ENCODE results near the gene ASXL1. TPM values are rescaled to one million over a fixed set of nuclear protein-coding genes. Genes with fewer than 3 reads are reported as not detected.

Gene ASXL1
- total and polyA plus RNA-seq, 8 donors, result 9.0 to 185 (median 61.7) TPM

DNA sequence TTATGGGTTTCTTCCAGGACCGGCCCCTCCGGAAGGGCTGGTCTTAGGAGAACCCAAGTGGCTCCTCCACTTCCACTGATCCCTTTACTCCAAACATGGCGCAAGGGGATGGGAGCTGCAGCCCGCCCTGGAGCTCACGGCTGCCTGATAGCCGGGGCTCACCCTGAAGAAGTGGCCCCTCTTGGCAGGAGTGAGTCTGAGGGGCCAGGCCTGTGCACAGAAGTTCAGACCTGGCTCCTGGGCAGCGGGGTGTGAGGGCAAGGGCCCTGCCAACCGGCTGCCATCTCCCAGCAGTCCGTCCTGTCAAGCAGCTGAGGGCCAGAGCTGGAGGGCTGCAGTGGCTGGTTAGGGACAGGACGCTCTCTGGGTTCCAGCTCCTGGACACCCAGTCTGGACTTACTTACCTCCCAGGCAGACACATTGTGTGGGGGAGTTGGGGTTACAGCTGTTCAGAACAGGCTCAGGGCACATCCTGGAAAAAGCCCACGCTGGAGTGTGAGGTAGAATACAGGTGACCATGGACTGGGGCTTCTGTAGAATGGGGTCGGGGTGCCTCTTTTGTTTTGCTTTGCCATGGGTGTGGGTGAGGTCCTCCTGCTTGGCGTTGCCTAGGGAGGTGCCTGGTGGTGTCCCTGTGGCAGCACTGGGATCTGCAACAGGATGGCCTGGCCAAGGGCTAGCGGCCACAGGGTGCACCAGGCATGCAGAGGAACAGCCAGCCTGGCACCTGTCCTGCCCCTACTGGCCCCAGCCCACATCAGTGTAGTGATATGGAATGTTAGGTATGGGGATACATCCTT, 88.4 kb downstream of the ASXL1 start:
- H3K9me3 ChIP-seq, result no peaks in the 10 kb centered on the region
- intact Hi-C loops (cut with DNase I; ENCODE audit: low total_unique reads), result no loop called here
- TF ChIP-seq POLR2AphosphoS5 (IDR thresholded peaks at IDR 0.05), result no peak
- no peak for TF ChIP-seq EP300 (IDR thresholded peaks at IDR 0.05)
- TF ChIP-seq POLR2A (IDR thresholded peaks at IDR 0.05), result no peak
- TF ChIP-seq, protein P1, sequence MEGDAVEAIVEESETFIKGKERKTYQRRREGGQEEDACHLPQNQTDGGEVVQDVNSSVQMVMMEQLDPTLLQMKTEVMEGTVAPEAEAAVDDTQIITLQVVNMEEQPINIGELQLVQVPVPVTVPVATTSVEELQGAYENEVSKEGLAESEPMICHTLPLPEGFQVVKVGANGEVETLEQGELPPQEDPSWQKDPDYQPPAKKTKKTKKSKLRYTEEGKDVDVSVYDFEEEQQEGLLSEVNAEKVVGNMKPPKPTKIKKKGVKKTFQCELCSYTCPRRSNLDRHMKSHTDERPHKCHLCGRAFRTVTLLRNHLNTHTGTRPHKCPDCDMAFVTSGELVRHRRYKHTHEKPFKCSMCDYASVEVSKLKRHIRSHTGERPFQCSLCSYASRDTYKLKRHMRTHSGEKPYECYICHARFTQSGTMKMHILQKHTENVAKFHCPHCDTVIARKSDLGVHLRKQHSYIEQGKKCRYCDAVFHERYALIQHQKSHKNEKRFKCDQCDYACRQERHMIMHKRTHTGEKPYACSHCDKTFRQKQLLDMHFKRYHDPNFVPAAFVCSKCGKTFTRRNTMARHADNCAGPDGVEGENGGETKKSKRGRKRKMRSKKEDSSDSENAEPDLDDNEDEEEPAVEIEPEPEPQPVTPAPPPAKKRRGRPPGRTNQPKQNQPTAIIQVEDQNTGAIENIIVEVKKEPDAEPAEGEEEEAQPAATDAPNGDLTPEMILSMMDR (IDR thresholded peaks at IDR 0.05), result peak in 1 of 7 experiments; percentile 8
- H3K27me3 ChIP-seq, result no peaks in the 10 kb centered on the region
- H3K36me3 ChIP-seq, result peaks cover 19 to 84% (median 75%) of the 10 kb centered on the region in 4 donors
- WGBS, 5 donors, result 77 to 87% (median 81%) methylated on average over 9 to 14 of the region's 14 CpGs
- H3K27ac ChIP-seq, result peak overlapping the region in 2 of 5 donors; percentile 4 to 8
- no peak overlapping the region for H3K4me3 ChIP-seq
- peaks cover 18 to 67% (median 37%) of the 10 kb centered on the region in 4 donors for H3K4me1 ChIP-seq
- DNase-seq, result peak in 1 of 2 donors; percentile 15

DNA sequence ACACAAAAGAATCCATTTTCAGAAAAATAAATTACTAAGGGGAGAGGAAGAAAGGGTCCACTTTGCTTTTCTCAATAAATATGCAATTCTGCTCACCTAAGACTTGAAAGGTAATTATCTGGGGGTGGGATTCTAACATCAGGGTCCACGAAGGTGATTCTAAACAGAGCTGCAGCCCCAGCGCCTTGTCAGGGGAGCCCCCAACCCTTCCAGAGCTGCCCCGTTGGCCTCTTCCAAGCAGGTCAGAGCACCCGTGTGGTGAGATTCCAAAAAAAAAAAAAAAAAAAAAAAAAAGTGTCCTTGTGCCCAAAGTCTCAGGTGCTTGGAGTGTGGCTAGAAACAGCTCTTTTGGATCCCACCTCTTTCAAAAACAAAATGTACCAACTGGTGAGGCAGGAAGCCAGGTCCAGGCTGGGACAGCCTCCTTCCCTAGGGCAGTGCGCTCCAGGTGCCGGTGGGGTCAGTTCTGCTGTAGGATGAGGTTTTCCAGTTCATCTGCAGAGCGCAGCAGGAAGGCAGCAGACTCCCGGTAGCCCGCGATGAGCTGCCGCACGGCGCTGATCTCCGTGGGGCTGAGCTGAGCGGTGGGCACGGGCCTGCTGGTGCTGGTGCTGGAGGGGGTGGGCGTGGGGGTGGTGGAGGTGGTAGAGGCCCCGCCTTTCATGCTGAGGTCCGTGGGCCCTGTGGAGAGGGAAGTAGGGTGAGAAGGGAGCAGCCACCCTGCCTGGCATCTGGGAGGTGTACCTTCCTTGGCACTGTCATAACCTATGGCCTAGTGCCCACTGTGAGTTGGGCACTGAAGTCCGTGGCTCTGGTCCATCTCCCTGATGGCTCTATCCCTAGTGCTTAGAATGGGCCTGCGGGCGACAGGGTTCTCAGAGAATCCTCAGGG, 89.3 kb downstream of the ASXL1 start:
- TF ChIP-seq POLR2A (IDR thresholded peaks at IDR 0.05) (no peak), POLR2AphosphoS5 (IDR thresholded peaks at IDR 0.05) (no peak), EP300 (IDR thresholded peaks at IDR 0.05) (no peak)
- TF ChIP-seq, protein P1 (IDR thresholded peaks at IDR 0.05), result no peak
- H3K9me3 ChIP-seq, result no peaks in the 10 kb centered on the region
- H3K4me1 ChIP-seq, result peaks cover 18 to 67% (median 37%) of the 10 kb centered on the region in 4 donors
- DNase-seq, result no peak
- peak overlapping the region in 2 of 5 donors; percentile 18 to 52 for H3K27ac ChIP-seq
- no peak overlapping the region for H3K4me3 ChIP-seq
- 79 to 85% (median 84%) methylated on average over 16 to 22 of the region's 22 CpGs for WGBS, 5 donors
- intact Hi-C loops (cut with DNase I; ENCODE audit: low total_unique reads), result no loop called here
- H3K27me3 ChIP-seq, result no peaks in the 10 kb centered on the region
- peaks cover 27 to 89% (median 81%) of the 10 kb centered on the region in 4 donors for H3K36me3 ChIP-seq

DNA sequence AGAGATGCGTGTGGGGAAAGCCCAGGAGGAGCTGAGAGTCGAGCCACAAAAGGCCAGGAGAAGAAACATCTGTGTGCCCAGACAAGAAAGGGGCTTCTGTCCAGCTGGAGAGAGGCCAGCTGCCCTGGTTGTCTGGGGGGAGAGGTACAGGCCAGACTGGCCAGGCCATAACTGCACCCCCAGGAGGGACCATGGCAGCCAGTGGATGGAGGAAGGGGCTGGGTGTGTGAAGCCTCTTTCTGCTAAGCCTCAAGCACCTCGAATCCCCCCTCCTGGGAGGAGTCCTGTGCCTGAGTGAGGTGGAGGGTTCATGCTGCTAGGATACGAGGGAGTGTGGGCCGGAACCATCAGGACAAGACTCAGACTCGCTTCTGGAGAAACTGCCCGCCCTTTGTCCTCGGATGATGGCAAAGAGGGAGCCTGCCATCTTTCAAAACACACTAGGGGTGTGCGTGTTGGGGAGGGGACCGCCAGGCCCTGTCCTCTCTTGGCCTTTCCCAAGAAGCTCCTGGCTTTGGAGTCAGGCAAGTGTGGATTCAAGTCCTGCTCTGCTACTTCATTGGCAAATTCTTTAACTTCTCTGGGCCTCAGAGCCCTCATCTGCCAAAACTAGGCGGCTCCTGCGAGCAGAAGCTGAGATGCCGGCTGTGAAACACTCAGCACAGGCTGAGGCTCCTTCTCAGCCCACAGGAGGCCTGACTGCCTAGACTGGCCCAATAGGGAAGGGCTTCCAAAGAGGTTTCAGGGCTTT, 90.3 kb downstream of the ASXL1 start:
- Histone ChIP-seq H3K4me3 (no peak overlapping the region), H3K4me1 (peaks cover 16 to 56% (median 36%) of the 10 kb centered on the region in 4 donors), H3K27ac (peak overlapping the region in 3 of 5 donors; percentile 27 to 52 (median 37)), H3K36me3 (peaks cover 37 to 98% (median 86%) of the 10 kb centered on the region in 4 donors), H3K9me3 (no peaks in the 10 kb centered on the region), H3K27me3 (no peaks in the 10 kb centered on the region)
- no peak for DNase-seq
- intact Hi-C loops (cut with DNase I; ENCODE audit: low total_unique reads), result no loop called here
- 54 to 77% (median 72%) methylated on average over 11 to 13 of the region's 13 CpGs for WGBS, 5 donors
- TF ChIP-seq EP300 (IDR thresholded peaks at IDR 0.05) (no peak), POLR2AphosphoS5 (IDR thresholded peaks at IDR 0.05) (no peak), POLR2A (IDR thresholded peaks at IDR 0.05) (no peak)
- TF ChIP-seq, protein P1 (IDR thresholded peaks at IDR 0.05), result no peak

Measured in stomach (tissue), 9 donors.